Mesothelial cell of epicardium (in vitro differentiated cells): ENCODE measurements around the gene FRMD4A. TPM values are rescaled to one million over a fixed set of nuclear protein-coding genes. Genes with fewer than 3 reads are reported as not detected.

Experiments
- DNase-seq, 2 experiments: peaks; one replicate each; pipeline ENCODE4 v3.0.0; 2021; ENCODE audit warnings: low spot score in 2 of 2; ENCODE audit not compliant: unreplicated experiment in 2 of 2
- H3K27ac Mint-ChIP-seq: 2 replicates; pipeline ENCODE4 v1.8.0; 2021; ENCODE audit warnings: mixed read lengths
- H3K27me3 Mint-ChIP-seq: 2 replicates; pipeline ENCODE4 v1.8.0; 2021; ENCODE audit warnings: low read depth, mixed read lengths
- H3K36me3 Mint-ChIP-seq: 2 replicates; pipeline ENCODE4 v1.8.0; 2021; ENCODE audit warnings: mixed read lengths
- H3K4me1 Mint-ChIP-seq: 2 replicates; pipeline ENCODE4 v1.8.0; 2021; ENCODE audit warnings: mixed read lengths
- H3K4me3 Mint-ChIP-seq: 2 replicates; pipeline ENCODE4 v1.8.0; 2021; ENCODE audit warnings: mild to moderate bottlenecking, moderate library complexity, mixed read lengths
- H3K9me3 Mint-ChIP-seq: 2 replicates; pipeline ENCODE4 v1.8.0; 2021; ENCODE audit warnings: mixed read lengths
- CTCF ChIP-seq: fragments of 200-600 bp; sonication (generic); IDR thresholded peaks from one replicate; pipeline ENCODE4 v1.5.0; 2021; ENCODE audit warnings: antibody characterized with exemption; ENCODE audit not compliant: unreplicated experiment
- total RNA-seq: library from RNA; stranded (reverse); gene quantifications from 3 replicates; pipeline ENCODE4 v1.2.1, GENCODE V29; 2021

FRMD4A gene
- total RNA-seq, 1 donor from 2014 or later = 45.0 TPM

- TF ChIP-seq CTCF = no peak
- no peak overlapping the region for H3K27ac Mint-ChIP-seq
- peaks cover 44% of the 10 kb centered on the region for H3K4me1 Mint-ChIP-seq
- no peak for DNase-seq
- H3K9me3 Mint-ChIP-seq = no peaks in the 10 kb centered on the region
- H3K4me3 Mint-ChIP-seq = peak overlapping the region; percentile 25
- no peaks in the 10 kb centered on the region for H3K36me3 Mint-ChIP-seq
- H3K27me3 Mint-ChIP-seq = no peaks in the 10 kb centered on the region
Measured at GRCh38 chr10:13970236-13970956, 360.3 kb downstream of the FRMD4A start.

GRCh38 chr10:13969792-13970140 lies 361.0 kb downstream of the FRMD4A start:
- no peak for DNase-seq
- no peak for TF ChIP-seq CTCF
- no peaks in the 10 kb centered on the region for H3K9me3 Mint-ChIP-seq
- no peak overlapping the region for H3K4me3 Mint-ChIP-seq
- H3K36me3 Mint-ChIP-seq = no peaks in the 10 kb centered on the region
- peak overlapping the region; percentile 69 for H3K27ac Mint-ChIP-seq
- peaks cover 44% of the 10 kb centered on the region for H3K4me1 Mint-ChIP-seq
- no peaks in the 10 kb centered on the region for H3K27me3 Mint-ChIP-seq

GRCh38 chr10:13969118-13969791 lies 361.5 kb downstream of the FRMD4A start:
- no peak for TF ChIP-seq CTCF
- H3K4me1 Mint-ChIP-seq = peaks cover 40% of the 10 kb centered on the region
- H3K27me3 Mint-ChIP-seq = no peaks in the 10 kb centered on the region
- peak overlapping the region; percentile 69 for H3K27ac Mint-ChIP-seq
- H3K36me3 Mint-ChIP-seq = no peaks in the 10 kb centered on the region
- no peaks in the 10 kb centered on the region for H3K9me3 Mint-ChIP-seq
- no peak overlapping the region for H3K4me3 Mint-ChIP-seq
- no peak for DNase-seq

GRCh38 chr10:13961853-13962252 lies 368.9 kb downstream of the FRMD4A start:
- H3K4me1 Mint-ChIP-seq = peaks cover 28% of the 10 kb centered on the region
- DNase-seq = no peak
- no peak for TF ChIP-seq CTCF

DNA sequence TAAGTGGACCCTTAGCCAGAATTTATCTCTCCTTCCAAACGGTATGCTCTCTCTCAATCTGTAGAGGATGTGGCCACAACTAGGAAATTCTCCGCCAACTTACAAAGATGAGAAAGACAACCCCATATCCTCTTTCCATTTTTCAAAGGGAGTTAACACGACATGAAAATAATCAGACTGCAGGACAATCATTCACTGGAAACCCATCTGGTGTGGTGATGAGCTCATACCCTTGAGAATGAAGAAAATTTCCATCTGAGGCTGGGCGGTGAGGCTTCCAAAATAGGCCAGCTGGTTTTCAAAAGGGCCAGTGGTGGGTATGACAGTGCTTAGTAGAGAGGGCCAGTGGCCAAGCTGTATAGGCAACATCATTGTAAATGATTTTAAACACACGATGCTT lies 369.6 kb downstream of the FRMD4A start:
- Mint-ChIP-seq H3K4me3 (no peak overlapping the region), H3K36me3 (no peaks in the 10 kb centered on the region), H3K27ac (no peak overlapping the region), H3K4me1 (peaks cover 33% of the 10 kb centered on the region), H3K9me3 (no peaks in the 10 kb centered on the region), H3K27me3 (no peaks in the 10 kb centered on the region)
- TF ChIP-seq CTCF = no peak
- no peak for DNase-seq

More at GRCh38 chr10:13961853-13962252, 368.9 kb downstream of the FRMD4A start:
- Mint-ChIP-seq H3K27ac (no peak overlapping the region), H3K36me3 (no peaks in the 10 kb centered on the region), H3K27me3 (no peaks in the 10 kb centered on the region), H3K9me3 (no peaks in the 10 kb centered on the region), H3K4me3 (no peak overlapping the region)
